HG02885 (cell line): ENCODE data around the gene PSMG2.

Experiments used
- ATAC-seq: cut with Tn5 transposase; IDR thresholded peaks from one replicate; pipeline ENCODE4 v1.9.1; 2021; ENCODE audit warnings: mild to moderate bottlenecking; ENCODE audit not compliant: unreplicated experiment, poor library complexity

PSMG2 gene

GRCh38 chr18:12702221-12703095 lies at the start of gene PSMG2, which contains the start of gene CEP76:
TSS of gene PSMG2 (plus strand) at chr18:12703042. CDS start at chr18:12703108, 66 bp downstream.
TSS of gene CEP76 (minus strand) at chr18:12702723. CDS start at chr18:12702548, 175 bp downstream.
- ATAC-seq = peak; percentile 85

GRCh38 chr18:12654971-12655370 lies 47.9 kb upstream of the PSMG2 start:
- ATAC-seq = no peak

GRCh38 chr18:12656605-12656937 lies 46.3 kb upstream of the PSMG2 start:
- ATAC-seq = no peak

GRCh38 chr18:12656938-12657683 lies 45.7 kb upstream of the PSMG2 start:
- peak; percentile 44 for ATAC-seq

- ATAC-seq = peak; percentile 75
Measured at GRCh38 chr18:12657684-12658425, 45.0 kb upstream of the PSMG2 start, which contains the start of gene SPIRE1. TSS of gene SPIRE1 (minus strand) at chr18:12658107. CDS start at chr18:12657866, 241 bp downstream.

GRCh38 chr18:12658426-12659138 lies 44.3 kb upstream of the PSMG2 start:
- ATAC-seq = peak; percentile 24

- ATAC-seq = no peak
Measured at GRCh38 chr18:12659904-12660605, 42.8 kb upstream of the PSMG2 start.

- no peak for ATAC-seq
Measured at GRCh38 chr18:12668041-12668440, 34.8 kb upstream of the PSMG2 start.

GRCh38 chr18:12679183-12679786 lies 23.6 kb upstream of the PSMG2 start:
- ATAC-seq = no peak

GRCh38 chr18:12686100-12686499 lies 16.7 kb upstream of the PSMG2 start:
- ATAC-seq = no peak

- no peak for ATAC-seq
Measured at GRCh38 chr18:12689256-12689850, 13.5 kb upstream of the PSMG2 start.

- ATAC-seq = no peak
Measured at GRCh38 chr18:12692206-12692605, 10.6 kb upstream of the PSMG2 start.

GRCh38 chr18:12694032-12694431 lies 8.8 kb upstream of the PSMG2 start:
- no peak for ATAC-seq

GRCh38 chr18:12699747-12700146 lies 3.1 kb upstream of the PSMG2 start:
- ATAC-seq = no peak

- no peak for ATAC-seq
Measured at GRCh38 chr18:12701161-12701560, 1.7 kb upstream of the PSMG2 start.

- ATAC-seq = no peak
Measured at GRCh38 chr18:12703096-12703567, 290 bp downstream of the PSMG2 start.

GRCh38 chr18:12703664-12704063 lies 822 bp downstream of the PSMG2 start:
- ATAC-seq = no peak

GRCh38 chr18:12711446-12711845 lies 8.6 kb downstream of the PSMG2 start:
- no peak for ATAC-seq
